ENCODE data around the gene BDKRB1.

BDKRB1 gene

GRCh38 chr14:96272777-96273473 lies 16.9 kb downstream of the BDKRB1 start:
- no peaks in the 10 kb centered on the region for H3K9me2 ChIP-seq (replicated peaks; ENCODE audit: control insufficient read depth, low read length)
- H3K4me1 ChIP-seq (ENCODE audit: control insufficient read depth, low read length) = no peaks in the 10 kb centered on the region
- H3K79me2 ChIP-seq (ENCODE audit: control insufficient read depth, low read length) = no peaks in the 10 kb centered on the region
- no peak for TF ChIP-seq EZH2phosphoT487 (IDR thresholded peaks at IDR 0.05; ENCODE audit: borderline replicate concordance, low read length)
- TF ChIP-seq CTCF (IDR thresholded peaks at IDR 0.05; ENCODE audit: low read depth, low read length, poor library complexity, severe bottlenecking) = no peak
- H3K9me3 ChIP-seq (ENCODE audit: control insufficient read depth, insufficient read depth, low read length) = no peaks in the 10 kb centered on the region
- H3K27ac ChIP-seq (ENCODE audit: low read depth, low read length) = no peak overlapping the region
- no peaks in the 10 kb centered on the region for H3K36me3 ChIP-seq (ENCODE audit: control insufficient read depth, low read length)
- peaks cover 5% of the 10 kb centered on the region; the same call in 1 of the 2 replicates for H3K27me3 ChIP-seq (ENCODE audit: control insufficient read depth, low read length)
- no peaks in the 10 kb centered on the region for H3F3A ChIP-seq (ENCODE audit: control insufficient read depth, insufficient read depth)
- no peak overlapping the region for H3K4me2 ChIP-seq (ENCODE audit: low read length)
- no peaks in the 10 kb centered on the region for H4K20me1 ChIP-seq (ENCODE audit: control insufficient read depth, insufficient read depth, low read depth, low read length)
- H3K4me3 ChIP-seq (ENCODE audit: low read length) = no peak overlapping the region

- H3K4me2 ChIP-seq (ENCODE audit: low read length) = no peak overlapping the region
- TF ChIP-seq CTCF (IDR thresholded peaks at IDR 0.05; ENCODE audit: low read depth, low read length, poor library complexity, severe bottlenecking) (no peak), EZH2phosphoT487 (IDR thresholded peaks at IDR 0.05; ENCODE audit: borderline replicate concordance, low read length) (no peak)
- no peaks in the 10 kb centered on the region for H3K9me3 ChIP-seq (ENCODE audit: control insufficient read depth, insufficient read depth, low read length)
- no peaks in the 10 kb centered on the region for H3K9me2 ChIP-seq (replicated peaks; ENCODE audit: control insufficient read depth, low read length)
- H3F3A ChIP-seq (ENCODE audit: control insufficient read depth, insufficient read depth) = no peaks in the 10 kb centered on the region
- H3K4me3 ChIP-seq (ENCODE audit: low read length) = no peak overlapping the region
- H4K20me1 ChIP-seq (ENCODE audit: control insufficient read depth, insufficient read depth, low read depth, low read length) = no peaks in the 10 kb centered on the region
- H3K36me3 ChIP-seq (ENCODE audit: control insufficient read depth, low read length) = no peaks in the 10 kb centered on the region
- H3K27ac ChIP-seq (ENCODE audit: low read depth, low read length) = no peak overlapping the region
- H3K79me2 ChIP-seq (ENCODE audit: control insufficient read depth, low read length) = no peaks in the 10 kb centered on the region
- no peaks in the 10 kb centered on the region for H3K4me1 ChIP-seq (ENCODE audit: control insufficient read depth, low read length)
- H3K27me3 ChIP-seq (ENCODE audit: control insufficient read depth, low read length) = peaks cover 5% of the 10 kb centered on the region; the same call in 1 of the 2 replicates
Measured at GRCh38 chr14:96273629-96274028, 17.6 kb downstream of the BDKRB1 start.

- H3K36me3 ChIP-seq (ENCODE audit: control insufficient read depth, low read length) = no peaks in the 10 kb centered on the region
- H3K4me2 ChIP-seq (ENCODE audit: low read length) = no peak overlapping the region
- H3F3A ChIP-seq (ENCODE audit: control insufficient read depth, insufficient read depth) = no peaks in the 10 kb centered on the region
- H3K79me2 ChIP-seq (ENCODE audit: control insufficient read depth, low read length) = no peaks in the 10 kb centered on the region
- H3K9me2 ChIP-seq (replicated peaks; ENCODE audit: control insufficient read depth, low read length) = no peaks in the 10 kb centered on the region
- H3K27me3 ChIP-seq (ENCODE audit: control insufficient read depth, low read length) = peaks cover 5% of the 10 kb centered on the region; the same call in 1 of the 2 replicates
- H3K9me3 ChIP-seq (ENCODE audit: control insufficient read depth, insufficient read depth, low read length) = no peaks in the 10 kb centered on the region
- TF ChIP-seq CTCF (IDR thresholded peaks at IDR 0.05; ENCODE audit: low read depth, low read length, poor library complexity, severe bottlenecking) (no peak), EZH2phosphoT487 (IDR thresholded peaks at IDR 0.05; ENCODE audit: borderline replicate concordance, low read length) (no peak)
- H3K27ac ChIP-seq (ENCODE audit: low read depth, low read length) = no peak overlapping the region
- H3K4me3 ChIP-seq (ENCODE audit: low read length) = no peak overlapping the region
- H4K20me1 ChIP-seq (ENCODE audit: control insufficient read depth, insufficient read depth, low read depth, low read length) = no peaks in the 10 kb centered on the region
- H3K4me1 ChIP-seq (ENCODE audit: control insufficient read depth, low read length) = no peaks in the 10 kb centered on the region
Measured at GRCh38 chr14:96274122-96274521, 18.1 kb downstream of the BDKRB1 start.

All from DOHH2 (cell line).